Activated naive CD4-positive, alpha-beta T cell treated with anti-CD3 and anti-CD28 coated beads, Interleukin-2, amount 10 ng/mL, durations not matched to agents 5 hours and 36 hours (primary cell): Measurements from ENCODE around the gene EIF2B4. TPM values are rescaled to one million over a fixed set of nuclear protein-coding genes. Genes with fewer than 3 reads are reported as not detected.

Source experiments
- total RNA-seq, 2 experiments: library from RNA; stranded (reverse); gene quantifications; one replicate each; pipeline ENCODE4 v1.2.3, GENCODE V29; 2021

EIF2B4 gene
- 10 to 100 TPM; 36.7 to 38.0 TPM for total RNA-seq

DNA sequence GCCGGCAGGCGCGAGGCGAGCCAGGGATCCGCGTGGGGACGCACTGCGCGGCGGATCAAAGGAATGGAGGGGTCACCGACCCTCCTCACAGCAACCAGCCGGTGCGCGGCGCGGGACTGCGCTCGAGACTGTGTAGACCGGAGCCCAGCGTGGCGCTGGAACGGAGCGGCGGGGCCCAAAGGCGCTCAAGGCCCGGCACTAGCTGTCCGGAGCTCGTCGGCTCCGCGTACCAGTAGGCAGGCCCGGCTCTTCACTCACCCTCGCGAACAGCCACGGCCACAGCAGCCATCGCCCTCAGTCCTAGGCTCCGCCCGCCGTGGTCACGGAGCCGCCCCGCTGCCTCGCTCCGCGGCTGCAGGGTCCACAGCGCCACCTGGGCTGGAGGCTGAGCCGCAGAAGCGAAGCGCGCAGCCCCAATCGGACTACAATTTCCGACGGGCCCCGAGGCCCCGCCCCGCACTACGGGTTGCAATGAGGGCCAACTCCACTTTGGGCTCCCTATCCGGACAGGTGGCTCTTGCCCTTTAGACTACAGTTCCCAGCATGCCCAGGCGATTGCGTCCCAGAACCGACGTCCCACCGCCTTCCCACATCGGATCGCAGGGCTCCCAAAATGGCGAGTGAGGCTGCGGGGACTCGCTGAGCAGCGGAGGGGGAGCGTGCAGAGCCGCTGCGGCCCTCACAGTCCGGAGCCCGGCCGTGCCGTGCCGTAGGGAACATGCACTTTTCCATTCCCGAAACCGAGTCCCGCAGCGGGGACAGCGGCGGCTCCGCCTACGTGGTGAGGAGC lies at the start of gene EIF2B4, which contains the start of gene SNX17:
EIF2B4 (minus strand) TSS at position 313 of the 790 bp plus-strand sequence; CDS start at position 289, 24 bp downstream.
SNX17 (plus strand) TSS at position 591 of the 790 bp plus-strand sequence; CDS start at position 719, 128 bp downstream.

DNA sequence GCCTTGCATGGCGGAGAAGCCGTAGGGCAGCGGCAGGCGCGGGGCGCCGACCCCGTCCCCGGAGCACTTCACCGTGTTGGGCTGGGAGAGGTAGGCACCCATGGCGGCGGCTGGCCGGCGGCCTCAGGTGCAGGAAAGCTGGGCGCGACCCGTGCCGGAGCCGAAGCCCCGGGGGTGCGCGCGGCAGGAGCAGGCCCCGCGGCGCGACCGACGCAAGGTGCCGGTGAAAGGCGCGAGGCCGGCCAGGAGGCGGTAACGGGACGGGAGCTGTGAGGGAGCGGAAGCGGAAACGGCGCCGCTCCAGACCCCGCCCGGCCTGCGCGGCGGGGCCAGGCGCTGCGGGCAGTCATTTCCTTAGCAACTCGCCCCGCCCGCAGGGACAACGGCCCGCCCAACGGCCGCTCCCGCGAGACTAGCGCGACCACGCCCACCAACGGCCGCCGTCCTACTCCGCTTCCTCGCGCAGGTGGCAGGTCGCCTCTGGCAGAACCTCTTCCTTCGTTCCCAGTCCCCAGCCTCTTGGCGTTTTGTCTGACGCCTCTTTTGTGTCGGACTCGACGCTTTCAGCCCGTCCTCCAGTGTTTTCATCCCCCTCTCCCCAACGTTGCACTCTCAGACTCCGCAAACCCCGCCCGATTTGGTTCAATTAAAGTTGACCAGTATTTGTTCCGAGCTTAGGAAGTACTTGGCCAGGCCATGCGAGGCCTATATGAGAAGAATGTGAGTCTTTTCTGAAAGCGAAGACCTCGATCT lies 39.4 kb upstream of the EIF2B4 start, which contains the start of gene PPM1G:
PPM1G (minus strand) TSS at position 271 of the 753 bp plus-strand sequence; CDS start at position 102, 169 bp downstream.

DNA sequence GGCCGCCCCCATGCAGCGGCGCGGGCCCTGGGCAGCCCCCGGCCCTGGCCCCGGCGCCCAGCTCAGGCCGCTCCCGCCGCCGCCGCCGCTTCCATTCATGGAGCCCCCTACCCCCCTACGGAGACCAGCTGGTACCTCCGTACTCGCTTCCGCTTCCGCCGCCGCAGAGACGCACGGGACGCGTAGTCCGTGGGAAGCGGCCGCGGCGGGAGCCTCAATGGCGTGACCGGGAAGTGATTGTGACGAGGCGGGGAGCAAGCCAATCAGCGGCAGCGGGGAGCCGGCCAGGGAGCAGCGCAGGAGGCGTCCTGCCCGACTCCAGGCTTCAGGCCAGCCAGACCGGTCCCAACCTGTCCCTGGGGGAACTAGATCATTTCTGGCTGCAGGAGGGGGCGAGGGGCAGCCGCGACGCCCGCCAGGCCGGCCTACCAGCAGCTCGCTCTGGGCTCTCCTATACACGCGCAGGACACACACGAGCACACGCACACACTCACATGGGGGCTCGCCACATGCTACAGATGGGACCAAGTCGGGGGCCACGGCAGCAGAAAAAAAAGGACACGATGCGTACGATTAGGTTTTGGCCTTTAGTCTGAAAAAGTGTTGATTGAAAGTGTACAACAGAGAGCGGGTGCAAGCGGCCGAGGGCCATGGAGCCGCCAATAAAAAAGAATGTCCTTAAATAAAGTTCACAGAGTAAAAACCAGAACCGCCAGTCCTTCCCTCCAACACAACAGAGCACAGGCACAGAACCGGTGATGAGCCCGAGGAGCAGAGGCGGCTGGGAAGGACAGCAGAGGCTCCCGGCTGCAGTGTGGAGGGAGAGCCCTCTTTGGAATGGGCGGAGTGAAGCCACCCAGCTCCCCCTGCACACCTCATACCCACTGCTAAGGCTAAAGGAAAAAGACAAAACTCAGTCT lies 10.7 kb upstream of the EIF2B4 start, which contains the start of gene ZNF513:
ZNF513 (minus strand) TSS at position 109 of the 920 bp plus-strand sequence. CDS start 208 bp downstream, outside the sequence.

DNA sequence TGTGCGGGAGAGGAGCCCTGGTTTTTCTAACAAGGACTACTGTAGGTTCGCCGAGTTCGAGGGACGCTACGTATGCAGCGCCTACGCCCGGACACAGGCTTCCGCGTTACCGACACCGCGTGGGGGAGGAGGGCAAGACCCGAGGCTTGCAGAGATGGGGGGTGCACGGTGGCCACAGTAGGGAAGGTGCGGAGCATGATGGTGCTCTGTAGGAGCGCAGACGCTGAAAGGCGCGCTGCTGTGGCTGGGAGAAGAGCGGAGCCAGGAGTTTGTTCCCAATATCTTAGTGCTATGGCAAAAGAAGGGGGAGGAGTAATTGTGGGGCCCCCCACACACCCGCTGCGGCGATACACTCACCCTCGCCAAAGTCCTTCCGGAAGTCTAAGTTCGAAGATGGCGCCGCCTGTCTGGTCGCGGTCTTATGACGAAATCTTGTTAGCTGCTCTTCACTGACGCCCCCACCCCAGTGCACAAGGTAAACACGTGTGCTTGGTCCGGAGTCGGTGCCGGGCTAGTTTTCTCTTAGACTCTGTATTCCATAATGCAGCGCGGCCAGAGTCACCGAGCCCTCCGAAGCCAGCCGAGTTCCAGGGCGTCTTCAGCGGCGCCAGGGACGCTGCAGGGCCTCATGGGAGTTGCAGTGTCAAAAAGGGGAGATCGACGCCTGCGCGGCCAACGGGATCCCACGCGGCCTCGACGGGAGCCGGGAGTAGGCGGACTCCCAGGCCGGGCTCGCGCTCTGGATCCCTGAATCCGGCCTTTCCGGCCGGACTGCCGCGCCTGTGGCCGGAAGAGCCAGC lies 13.6 kb downstream of the EIF2B4 start, which contains the start of gene GTF3C2:
GTF3C2 (minus strand) TSS at position 383 of the 800 bp plus-strand sequence. CDS start 13,210 bp downstream, outside the sequence.

DNA sequence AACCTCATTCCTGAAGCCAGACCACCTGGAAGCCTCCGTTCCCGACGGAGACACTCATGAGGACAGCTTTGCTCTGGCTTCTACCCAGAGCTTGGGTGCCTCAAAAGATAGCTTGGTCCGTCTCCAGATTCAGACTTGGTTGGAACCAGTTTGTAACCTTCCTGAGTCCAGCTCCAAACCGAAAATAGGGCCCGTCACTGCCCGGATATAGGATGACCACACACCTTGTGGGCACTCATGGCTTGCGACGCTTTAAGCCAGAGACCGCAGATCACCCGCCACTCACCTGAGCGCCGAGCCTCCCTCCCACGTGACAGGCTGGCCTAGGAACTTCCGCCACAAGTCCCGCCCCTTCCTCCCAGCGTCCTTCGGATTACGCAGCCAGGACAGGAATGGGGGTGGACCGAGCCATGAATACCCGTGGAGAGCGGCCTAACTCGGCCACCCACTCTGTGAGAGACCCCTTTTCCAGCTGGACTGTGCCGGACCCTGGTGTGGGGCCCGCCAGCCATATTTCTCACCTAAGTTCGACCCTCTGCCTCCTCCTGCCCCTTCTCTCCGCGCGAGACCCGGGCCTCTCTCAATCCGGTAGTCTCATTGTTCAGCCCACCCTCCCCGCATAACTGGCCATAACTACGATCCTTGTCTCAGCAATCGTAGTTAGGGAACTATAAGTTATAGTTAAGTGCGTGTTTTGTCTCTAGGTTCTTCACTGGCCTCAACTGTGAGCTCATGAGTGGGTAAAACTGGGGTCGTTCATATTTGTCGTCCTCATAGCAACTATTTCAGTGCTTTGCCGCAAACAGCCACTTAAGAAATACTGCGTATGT lies 47.2 kb downstream of the EIF2B4 start, which contains the start of gene MPV17:
MPV17 (minus strand) TSS at position 332 of the 830 bp plus-strand sequence. CDS start 580 bp downstream, outside the sequence.

Other genes starting within 250 kb of the EIF2B4 start
- gene ABHD1, start 246.5 kb downstream of the EIF2B4 start, total RNA-seq, result under 1 TPM in 1 of 2 experiments, not detected in 1; 0.51 TPM
- gene PREB, start 235.7 kb downstream of the EIF2B4 start, total RNA-seq, result 10 to 100 TPM; 58.4 to 62.1 TPM
- not detected for gene PRR30, start 230.9 kb downstream of the EIF2B4 start, total RNA-seq
- not detected for gene TCF23, start 221.3 kb downstream of the EIF2B4 start, total RNA-seq
- gene ATRAID, start 158.3 kb downstream of the EIF2B4 start, total RNA-seq, result 10 to 100 TPM; 69.8 to 70.7 TPM
- gene SLC5A6, start 158.1 kb downstream of the EIF2B4 start, total RNA-seq, result 10 to 100 TPM; 19.7 to 21.1 TPM
- 10 to 100 TPM; 45.1 to 47.0 TPM for gene CAD, start 153.0 kb downstream of the EIF2B4 start, total RNA-seq
- gene SLC30A3, start 107.3 kb downstream of the EIF2B4 start, total RNA-seq, result under 1 TPM; 0.08 to 0.12 TPM
- not detected for gene DNAJC5G, start 94.9 kb downstream of the EIF2B4 start, total RNA-seq
- under 1 TPM in 1 of 2 experiments, not detected in 1; 0.12 TPM for gene TRIM54, start 87.9 kb downstream of the EIF2B4 start, total RNA-seq
- gene UCN, start 61.9 kb downstream of the EIF2B4 start, total RNA-seq, result 1 to 10 TPM; 3.4 to 3.6 TPM
- gene MPV17, start 47.2 kb downstream of the EIF2B4 start, total RNA-seq, result 10 to 100 TPM; 75.5 to 87.4 TPM
- gene GTF3C2, start 13.6 kb downstream of the EIF2B4 start, total RNA-seq, result 10 to 100 TPM; 53.6 to 56.8 TPM
- 100 to 1,000 TPM; 109 to 112 TPM for gene SNX17, start 278 bp upstream of the EIF2B4 start, total RNA-seq
- gene ZNF513, start 10.4 kb upstream of the EIF2B4 start, total RNA-seq, result 10 to 100 TPM; 17.3 to 20.1 TPM
- gene PPM1G, start 39.3 kb upstream of the EIF2B4 start, total RNA-seq, result 10 to 100 TPM; 98.2 to 98.3 TPM
- gene NRBP1, start 58.3 kb upstream of the EIF2B4 start, total RNA-seq, result 10 to 100 TPM; 74.0 to 74.8 TPM
- 1 to 10 TPM; 7.1 to 7.4 TPM for gene KRTCAP3, start 72.0 kb upstream of the EIF2B4 start, total RNA-seq
- gene IFT172, start 119.4 kb upstream of the EIF2B4 start, total RNA-seq, result 10 to 100 TPM; 10.4 to 11.1 TPM
- under 1 TPM in 1 of 2 experiments, not detected in 1; 0.22 TPM for gene FNDC4, start 124.9 kb upstream of the EIF2B4 start, total RNA-seq
- gene GCKR, start 126.5 kb upstream of the EIF2B4 start, total RNA-seq, result not detected
- 10 to 100 TPM; 40.6 to 40.8 TPM for gene ZNF512, start 212.7 kb upstream of the EIF2B4 start, total RNA-seq